ENCODE measurements around the gene EXT2.

EXT2 gene

DNA sequence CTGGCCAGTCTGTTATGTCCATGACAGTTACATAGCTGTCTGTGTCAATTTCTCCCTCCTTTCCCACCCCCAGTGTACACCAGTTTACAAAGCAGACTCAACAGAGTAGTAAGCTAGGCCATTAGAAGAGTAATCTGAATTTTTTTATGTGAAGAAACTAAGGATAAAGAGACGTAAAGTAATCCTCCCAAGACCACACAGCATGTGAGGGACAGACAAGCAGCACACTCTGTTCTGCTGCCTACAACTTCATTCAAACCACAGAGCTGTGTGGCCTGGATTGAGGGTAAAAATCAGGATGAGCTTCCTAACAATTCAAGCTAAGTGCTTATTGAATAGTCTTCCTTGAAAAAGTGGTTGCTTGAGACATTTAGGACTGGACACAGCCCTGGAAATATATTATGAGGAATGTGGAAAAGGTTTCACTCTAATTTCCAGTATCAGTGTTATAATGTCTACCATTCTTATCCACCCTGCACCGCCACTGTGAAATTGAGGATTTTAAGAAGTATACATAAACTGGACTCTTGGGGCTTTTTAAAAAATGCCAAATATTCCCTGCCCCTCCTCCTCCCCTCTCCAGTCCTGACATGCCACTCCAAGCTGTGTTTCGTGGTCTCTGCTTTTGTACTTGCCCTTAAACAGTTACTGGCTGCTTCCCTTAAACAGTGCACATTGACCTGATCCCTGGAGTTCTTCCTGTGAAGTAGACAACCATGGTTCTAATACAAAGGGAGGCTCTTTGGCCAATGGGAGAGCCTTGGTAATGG lies 40.9 kb downstream of the EXT2 start:
- no peak for DNase-seq

DNA sequence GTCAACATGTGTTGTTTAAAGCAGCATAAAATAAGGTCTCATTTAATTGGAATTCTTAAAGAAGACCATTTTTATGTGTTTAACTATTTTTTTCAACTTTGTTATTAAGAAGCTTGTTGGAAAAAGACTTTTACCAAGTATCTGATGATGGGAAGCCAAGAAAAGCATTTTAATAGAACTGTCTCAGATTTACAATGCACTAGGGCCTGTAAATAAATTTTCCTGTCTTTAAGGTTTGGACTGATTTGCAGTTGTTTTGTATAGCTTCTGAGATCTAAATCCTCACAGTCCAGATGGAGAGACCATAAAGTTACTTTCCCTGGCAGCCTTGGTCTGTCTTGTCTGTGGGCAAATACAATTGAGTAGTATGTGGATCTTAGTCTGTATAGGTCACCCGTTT lies 41.6 kb downstream of the EXT2 start:
- DNase-seq: no peak

DNA sequence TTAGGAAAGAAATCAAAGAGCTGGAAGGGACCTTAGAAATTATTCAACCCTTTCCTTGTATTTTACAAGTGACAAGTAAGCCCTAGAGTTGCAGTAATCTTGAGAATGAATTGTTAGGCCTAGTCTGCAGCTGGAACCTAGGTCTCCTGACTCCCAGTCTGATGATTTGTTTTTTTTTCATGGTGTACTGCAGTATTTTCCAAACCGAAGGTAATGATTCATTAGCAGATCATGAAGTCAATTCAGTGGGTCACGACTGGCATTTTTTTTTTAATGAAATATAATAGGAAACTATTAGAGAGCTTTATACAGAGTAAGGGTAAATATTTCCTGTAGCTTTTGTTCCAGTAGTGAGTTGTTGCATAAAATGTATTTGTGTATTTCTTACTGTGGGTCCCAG lies 42.8 kb downstream of the EXT2 start:
- no peak for DNase-seq

DNA sequence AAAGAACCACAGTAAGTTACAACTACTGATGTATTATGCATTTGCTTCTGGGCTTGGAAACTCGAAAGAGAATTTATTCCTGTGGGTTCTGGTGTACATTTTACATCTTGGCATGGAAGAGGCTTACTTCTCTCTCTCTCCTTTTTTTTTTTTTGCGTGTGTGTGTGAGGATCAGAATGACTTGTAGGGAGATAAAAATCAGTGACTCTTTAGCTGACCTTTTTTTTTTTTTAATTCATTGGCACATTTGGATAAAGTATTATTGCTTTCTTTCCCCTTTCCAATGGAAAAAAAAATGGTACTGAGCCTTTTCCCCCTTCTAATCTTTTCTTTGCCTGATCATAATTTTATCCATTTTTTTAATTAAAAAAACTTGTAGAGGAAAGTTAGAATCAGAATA lies 43.5 kb downstream of the EXT2 start:
- no peak for DNase-seq

DNA sequence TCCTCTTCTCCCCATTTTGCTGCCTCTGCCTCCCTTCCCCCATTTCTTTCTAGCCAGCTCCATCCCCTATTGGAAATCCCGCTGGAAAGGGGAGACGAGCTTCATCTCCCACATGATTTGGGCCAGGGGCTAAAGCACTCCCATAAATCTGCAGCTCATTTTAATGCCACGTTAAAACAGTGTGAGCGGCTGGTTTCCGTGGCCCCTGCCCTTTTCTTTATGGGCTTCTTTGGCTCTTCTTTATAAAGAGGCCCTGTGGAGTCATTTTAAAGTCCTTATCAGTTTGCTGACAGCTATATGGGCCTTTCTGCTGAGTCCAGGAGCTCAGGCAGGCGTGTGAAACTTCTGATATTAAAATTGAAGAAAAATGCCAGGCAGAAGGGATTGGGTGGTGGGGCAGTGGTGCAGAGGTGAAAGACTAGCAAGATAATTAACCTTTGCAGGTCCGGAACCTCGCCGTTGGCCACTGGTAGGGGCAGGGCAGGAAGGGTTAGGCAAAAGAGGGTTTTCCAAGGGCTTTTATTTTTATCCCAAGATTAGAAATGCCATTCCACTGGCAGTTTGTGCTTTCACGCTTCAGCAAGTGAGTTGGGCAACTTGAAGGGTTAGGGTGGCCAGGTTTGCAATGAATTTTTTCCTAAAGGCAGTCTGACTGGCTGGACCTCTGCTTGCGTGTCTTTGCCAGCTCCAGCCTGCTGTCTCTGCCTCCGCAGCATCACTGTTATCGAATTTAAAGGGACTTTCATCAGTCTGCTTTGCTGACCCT lies 44.3 kb downstream of the EXT2 start:
- no peak for DNase-seq

DNA sequence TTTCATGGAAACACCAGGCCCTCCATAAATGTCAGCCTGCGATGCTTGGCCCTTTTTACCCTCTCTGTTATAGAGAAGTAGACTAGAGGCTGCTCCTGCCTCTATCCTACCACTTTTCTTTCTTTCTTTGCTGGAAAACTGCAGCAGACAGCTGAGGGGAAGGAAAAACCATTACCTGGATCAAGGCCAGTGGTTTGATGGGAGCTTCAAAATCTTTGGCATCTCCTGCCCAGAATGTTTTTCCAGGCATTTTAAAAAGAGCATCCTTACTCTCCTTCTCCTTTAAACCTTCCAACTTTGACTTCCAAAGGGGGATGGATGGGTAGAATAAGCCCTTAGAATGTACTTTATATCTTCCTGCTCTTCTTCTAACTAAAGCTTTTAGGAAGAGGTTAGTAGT lies 44.9 kb downstream of the EXT2 start:
- DNase-seq: no peak

DNA sequence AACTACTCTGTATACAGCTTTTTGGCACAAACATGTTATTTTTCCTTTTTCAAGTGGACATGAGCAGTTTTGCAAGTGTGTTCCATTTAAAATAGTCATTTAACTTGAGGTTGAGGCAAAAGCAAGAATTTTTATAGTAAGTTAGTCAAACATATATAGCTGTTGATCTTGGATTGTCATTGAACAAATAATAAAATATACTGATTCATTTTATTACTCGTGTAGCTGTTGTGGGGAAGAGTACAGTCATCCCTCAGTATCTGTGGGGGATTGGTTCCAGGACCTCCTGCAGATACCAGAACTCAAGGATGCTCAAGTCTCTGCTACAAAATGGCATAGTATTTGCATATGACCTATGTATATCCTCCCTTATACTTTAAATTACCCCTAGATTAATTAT lies 45.3 kb downstream of the EXT2 start:
- DNase-seq: no peak

DNA sequence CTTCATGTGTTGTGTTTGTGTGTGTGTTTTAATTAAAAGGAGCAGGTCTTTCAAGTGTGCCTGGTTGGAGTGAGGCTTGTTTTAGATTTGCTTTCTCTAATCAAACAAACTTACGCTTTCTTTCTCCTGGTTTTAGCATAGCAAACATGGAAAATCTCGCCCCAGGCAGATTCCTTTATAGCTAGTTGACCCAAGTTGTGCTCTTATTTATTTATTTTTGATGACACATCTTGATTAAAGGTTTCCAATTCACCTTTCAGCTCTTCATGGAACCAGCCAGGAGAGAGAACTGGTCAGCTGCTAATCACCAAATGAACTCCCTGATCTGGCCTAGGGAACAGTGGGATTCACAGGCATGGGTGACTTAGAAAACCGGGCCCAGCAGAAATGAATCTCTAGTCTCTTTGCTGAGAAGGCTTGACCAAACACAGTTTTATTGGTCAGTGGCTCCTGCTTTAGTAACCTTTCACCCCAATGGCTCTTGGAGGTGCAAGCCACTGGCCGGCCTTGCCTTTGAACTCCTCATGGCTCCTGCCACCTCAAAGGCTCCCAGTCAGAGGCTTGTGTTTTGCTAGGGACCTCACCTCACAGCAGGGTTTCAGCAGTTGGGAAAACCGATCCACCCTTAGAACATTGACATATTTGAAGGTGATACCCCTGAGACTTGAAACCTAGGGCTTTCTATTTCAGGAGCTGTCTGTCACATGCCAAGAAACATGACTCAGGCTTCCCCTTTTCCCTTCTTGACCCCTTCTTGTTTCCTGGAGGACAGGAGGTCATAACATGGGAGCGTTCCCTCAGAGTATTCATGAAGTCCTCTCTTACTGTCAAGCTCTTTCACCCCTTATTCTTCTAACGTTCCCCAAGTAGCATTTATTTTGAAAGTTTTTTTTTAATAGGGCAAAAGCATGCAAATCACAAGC lies 48.8 kb downstream of the EXT2 start:
- no peak for DNase-seq

DNA sequence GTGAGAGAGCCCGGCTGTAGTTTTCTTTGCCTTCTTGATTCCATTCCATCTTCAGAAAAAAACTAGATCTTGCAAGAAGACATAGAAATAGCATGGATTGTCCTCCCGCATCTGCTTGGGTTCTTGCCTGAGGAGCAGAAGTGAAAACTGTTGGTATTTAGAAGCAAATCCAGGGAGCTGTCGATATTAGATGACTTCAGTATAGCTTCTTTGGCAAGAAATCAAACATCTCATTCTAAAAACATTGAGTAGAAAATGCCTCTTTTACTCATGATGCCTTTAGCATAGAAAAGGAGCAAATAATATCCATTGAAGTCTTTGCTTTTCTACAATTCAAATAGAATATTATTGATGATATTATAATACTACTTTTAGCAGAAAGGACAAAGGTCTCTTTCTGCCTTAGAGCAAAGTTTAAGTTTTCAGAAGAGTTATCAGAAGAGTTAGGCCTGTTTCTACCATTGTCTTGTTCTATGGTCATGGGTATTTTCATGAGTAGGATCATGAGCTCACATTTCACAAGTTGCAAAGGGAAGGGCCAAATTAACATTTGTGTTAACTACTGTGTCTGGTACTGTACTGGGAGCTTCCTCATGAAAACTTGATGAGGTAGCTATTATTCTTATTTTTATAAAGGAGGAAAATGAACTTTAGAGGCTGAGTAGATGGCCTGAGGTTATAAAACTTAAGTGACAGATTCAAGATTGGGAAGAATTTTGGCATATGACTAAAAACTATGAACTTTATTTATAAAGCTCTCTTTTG lies 49.7 kb downstream of the EXT2 start:
- DNase-seq: no peak

DNA sequence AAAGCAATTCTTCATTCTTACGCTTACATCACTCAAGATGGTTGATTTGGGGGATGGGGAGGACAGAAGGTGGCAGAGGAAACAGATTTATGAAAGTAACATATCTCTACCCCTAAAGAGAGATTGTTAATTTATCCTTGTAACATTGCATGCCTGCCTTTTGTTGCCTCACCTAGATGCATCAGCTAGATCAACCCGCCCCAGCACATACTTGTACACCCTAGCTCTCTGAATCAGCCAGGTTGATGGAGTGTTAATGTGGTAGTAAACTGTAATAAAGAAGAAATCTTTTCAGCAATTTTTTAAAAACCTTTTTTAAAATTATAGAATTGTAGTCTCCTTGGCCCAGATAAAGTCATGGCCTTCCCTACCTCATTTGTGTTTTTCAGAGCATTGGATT lies 51.5 kb downstream of the EXT2 start:
- DNase-seq: no peak

DNA sequence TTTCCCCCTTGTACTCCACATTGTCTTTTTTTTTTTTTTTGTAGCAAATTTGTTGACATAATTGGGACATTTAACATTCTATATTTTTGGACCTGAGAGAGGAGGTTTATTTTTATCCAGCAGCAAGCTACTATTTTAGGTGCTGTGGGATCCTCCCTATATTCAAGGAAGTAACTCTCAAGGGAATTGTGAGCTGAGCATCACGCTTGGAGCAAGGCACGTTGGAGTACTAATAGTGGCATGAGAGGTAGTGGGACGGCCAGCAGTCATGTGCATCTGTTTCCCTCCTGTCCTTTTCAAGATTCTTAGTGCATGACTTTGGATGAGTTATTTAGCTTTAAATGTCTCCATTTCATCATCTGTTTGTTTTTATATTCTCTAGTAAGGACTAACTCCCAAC lies 52.3 kb downstream of the EXT2 start:
- no peak for DNase-seq

DNA sequence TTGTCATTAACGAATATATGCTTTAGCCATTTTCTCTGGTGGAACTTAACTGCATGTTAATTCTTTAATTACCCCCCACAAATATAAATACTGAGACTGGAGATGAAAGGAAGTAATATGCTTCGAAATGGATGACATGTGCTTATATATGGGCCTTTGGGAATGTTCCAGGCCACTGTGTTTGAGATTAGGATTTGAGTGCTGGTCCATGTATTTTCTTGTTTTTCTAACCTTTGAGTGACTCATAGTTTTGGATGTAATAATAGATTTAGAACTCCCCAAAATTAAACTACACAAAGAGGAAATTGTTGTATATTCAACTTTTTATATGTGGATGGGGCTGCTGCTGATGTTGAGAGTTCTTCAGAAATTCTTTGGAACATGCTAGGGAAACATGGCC lies 54.2 kb downstream of the EXT2 start:
- no peak for DNase-seq

DNA sequence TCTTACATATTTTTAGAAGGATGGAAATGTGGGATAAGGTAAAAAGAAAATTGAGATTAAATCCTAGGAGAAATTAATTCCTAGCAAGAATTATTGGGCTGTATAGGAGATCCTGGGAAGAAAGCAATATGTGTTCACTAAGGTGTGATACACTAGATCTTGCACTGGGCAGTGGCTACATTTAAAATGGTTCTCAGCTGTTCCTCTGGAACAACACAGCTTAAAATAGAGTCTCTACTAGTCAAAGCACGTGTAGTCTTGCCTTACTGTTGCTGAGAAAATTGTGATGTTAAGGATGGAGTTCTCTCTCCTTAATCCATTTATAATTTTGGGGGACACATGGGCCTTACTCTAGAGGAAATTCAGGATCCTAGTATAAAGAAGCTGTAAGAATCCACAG lies 54.9 kb downstream of the EXT2 start:
- DNase-seq: no peak

DNA sequence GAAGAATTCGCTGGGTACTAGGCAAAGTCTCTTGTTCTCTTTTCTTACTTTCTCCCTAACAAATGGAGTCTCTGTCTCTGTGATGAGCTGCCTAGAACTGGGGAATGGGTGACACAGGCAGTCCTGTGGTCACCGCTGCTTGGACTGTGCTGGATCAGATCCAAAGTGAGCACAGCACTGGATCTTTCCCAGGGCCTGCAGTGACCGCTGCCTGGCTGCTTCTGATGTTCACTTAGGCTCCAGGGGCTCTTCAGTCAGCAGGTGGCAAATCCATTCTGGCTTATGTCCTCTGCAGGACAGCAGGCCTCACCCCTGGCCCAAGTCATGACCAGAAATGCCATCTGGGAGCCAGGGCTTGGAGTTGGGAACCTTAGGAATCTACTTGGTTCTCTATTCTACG lies 61.5 kb downstream of the EXT2 start:
- no peak for DNase-seq

DNA sequence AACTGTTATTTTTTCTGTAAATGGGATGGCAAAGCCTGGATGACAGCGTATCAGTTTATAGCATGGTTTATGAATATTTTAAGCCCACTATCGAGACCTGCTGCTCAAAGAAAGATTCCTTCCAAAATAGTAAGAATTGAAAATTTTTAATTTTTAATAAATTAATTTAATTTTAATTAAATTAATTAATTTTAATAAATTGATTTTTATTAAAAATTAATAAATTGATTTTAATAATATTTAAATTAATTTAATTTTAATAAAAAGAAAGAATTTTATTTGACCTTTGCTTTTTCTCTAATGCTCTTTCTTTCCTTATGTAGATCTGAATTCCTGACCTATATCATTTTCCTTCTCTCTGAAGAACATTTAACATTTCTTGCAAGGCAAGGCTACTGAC lies 62.9 kb downstream of the EXT2 start:
- DNase-seq: no peak

DNA sequence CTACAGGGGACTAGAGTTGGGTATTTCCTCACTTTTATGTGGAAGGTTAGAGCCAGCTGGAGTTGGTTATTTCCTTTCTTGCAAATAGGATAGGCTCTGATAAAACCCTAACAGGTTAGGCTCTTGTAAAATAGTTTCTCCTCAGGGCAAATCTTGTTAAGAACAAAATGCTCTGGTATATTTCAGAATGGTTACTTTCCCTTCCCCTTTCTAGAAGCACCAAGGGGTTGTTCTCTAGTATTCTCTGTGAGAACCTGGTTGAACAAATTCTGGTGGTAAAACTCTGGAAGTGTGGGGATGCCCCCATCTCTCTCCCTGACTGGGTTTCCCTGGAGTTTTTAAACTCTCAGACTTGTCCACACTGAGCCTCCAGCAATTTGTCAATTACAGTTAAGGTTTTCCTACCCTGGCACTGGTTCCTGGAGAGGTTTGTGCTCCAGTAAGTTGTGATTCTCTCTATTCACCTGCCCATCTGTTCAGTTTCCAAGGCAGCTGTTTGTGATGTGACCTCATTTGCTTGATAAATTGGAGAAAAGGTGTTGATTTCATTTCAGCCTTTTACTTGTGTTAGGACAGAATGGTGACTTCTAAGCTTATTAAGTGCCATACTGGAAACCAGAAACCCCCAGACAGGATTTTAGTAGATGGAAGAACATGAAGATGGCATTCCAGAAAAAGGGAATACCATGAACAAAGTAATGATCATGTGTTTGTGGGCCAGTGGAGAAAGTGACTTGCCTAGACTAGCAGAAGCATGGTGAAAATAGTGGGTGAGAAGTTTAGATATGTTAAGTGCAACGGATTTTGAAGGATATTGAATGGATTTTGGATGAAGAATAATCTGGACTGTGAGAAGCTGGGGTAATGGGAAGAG lies 64.6 kb downstream of the EXT2 start:
- no peak for DNase-seq

DNA sequence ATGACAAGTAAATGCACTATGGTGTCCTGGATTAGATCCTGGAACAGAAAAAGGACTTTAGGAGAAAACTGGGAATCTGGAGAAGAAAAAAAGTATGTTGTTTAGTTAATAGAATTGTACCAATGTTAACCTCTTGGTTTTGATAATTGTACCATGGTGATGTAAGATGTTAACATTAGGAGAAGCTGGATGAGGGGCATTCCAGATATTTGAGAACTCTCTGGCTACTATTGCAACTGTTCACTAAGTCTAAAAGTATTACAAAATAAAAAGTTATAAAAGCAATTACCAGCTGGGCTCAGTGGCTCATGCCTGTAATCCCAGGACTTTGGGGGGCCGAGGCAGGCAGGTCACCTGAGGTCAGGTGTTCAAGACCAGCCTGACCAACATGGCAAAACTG lies 66.5 kb downstream of the EXT2 start:
- no peak for DNase-seq

DNA sequence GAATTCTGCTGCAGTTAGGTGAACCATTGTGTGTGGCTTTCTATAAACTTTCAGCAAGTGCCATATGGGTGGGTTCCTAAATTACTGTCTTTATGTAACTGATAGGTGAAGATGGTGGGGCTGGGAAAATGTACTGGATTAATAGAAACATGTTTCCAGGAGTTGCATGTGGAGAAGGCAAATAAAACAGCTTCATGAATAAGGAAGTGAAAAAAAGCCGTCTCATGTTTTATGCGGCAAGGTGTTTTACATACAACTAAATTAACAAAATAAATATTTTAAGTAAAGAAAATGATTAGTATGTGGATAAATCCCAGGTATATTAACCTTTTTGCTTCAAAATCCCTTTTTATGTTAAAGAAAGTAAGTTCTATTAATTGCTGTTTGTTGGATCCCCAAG lies 67.2 kb downstream of the EXT2 start:
- DNase-seq: no peak

DNA sequence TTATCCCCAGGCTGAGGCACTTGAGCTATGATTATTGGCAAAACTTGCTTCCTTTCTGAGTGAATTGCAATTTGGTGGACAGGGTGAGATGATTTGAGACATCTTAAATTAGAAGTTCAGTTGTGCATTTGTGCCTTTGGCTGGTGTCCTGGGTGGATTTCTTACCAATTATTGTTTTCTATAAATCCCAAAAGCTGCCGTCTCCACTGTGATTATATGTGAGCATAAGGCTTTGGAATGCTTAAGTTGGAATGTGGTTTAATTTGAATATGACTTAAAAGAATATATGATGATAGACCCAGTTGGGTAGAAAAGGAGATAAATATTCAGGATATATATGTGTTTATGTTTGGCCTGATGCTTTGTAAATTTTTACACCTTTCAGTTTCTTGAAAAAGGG lies 70.0 kb downstream of the EXT2 start:
- no peak for DNase-seq

DNA sequence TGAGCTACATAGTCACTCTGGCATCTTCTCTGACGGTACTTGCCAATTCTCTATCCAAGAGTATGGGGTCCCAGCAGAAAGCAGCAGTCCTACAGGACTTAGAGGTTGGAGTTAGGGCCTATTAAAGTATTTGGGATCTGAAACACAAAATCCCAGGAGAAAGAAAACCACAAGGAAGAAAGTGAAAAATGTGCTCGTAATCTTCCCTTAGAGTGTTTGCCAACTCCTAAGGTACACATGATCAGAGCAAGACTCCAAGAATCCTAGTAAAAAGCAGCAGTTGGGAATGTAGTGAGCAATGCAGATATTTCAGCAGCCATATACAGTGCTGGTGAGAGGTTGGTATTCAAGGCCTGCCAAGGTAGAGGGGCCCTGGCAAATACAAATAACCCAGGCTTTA lies 71.6 kb downstream of the EXT2 start:
- DNase-seq: no peak

DNA sequence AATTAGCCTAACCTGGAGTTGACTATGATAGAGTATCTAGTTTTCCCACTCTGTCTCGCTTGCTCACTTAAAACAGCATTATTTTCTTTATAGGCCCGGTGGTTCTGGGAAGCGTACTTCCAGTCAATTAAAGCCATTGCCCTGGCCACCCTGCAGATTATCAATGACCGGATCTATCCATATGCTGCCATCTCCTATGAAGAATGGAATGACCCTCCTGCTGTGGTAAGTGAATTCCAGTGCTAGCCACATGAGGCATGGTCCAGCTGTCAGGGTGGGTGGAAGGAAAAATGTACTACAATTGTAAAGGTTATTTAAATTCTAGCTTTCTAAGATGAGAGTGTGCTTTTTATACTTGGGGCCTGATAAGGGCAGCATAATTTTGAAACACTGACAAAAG lies 76.0 kb downstream of the EXT2 start:
- no peak for DNase-seq

DNA sequence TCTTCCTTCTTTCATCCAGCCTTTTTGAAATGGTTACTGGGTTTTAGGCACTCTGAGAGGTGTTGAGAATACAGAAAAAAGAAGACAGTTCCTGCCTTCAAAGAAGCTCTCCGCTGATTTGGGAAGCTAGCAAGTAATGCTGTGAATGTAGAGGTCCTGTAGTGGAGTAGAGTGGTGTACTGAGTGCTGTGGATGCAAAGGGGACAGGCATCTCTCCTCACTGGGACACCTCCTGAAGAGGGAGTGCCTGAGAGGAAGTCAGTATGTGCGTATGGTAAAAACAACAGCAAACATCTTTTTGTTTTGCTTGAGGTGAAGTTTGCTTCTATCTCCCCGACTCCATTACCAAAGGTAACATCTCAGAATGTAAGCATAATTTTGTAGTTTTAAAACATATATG lies 77.5 kb downstream of the EXT2 start:
- no peak for DNase-seq

Measured in NCI-H1694 treated with DMSO at 0.1 percent for 48 hours (cell line).